Measurements from ENCODE around the gene NLK.

GRCh38 chr17:27994586-27994985, 47.9 kb upstream of the NLK start:
- TF ChIP-seq ELF4 (CRISPR knock-in tag; IDR thresholded peaks at IDR 0.05; ENCODE audit: low read depth) (no peak), CTCF (IDR thresholded peaks at IDR 0.05) (no peak), STAT6 (CRISPR knock-in tag; conservative IDR thresholded peaks at IDR 0.05; ENCODE audit: low read depth) (no peak), MAX (CRISPR knock-in tag; IDR thresholded peaks at IDR 0.05) (no peak), ZNF232 (CRISPR knock-in tag; IDR thresholded peaks at IDR 0.05) (no peak), ESRRA (CRISPR knock-in tag; IDR thresholded peaks at IDR 0.05; ENCODE audit: borderline replicate concordance) (no peak), ZNF416 (CRISPR knock-in tag; IDR thresholded peaks at IDR 0.05) (no peak)
